ENCODE results near the gene DCDC1.
A peak's percentile ranks its signal among the peaks of the same experiment; 100 is the strongest.

Gene DCDC1

GRCh38 chr11:30895046-30895445 is 474.5 kb downstream of the DCDC1 start:
- DNase-seq = no peak

GRCh38 chr11:30893318-30893717 is 476.2 kb downstream of the DCDC1 start:
- DNase-seq = peak in 1 of 3 experiments; percentile 38

GRCh38 chr11:30889143-30889794 is 480.3 kb downstream of the DCDC1 start:
- DNase-seq = no peak

- peak in 2 of 3 experiments; percentile 25 to 79 for DNase-seq
Observed at GRCh38 chr11:30879322-30880005, 490.1 kb downstream of the DCDC1 start.

- DNase-seq = no peak
Observed at GRCh38 chr11:30878400-30878799, 491.1 kb downstream of the DCDC1 start.

GRCh38 chr11:30876663-30877396 is 492.7 kb downstream of the DCDC1 start:
- peak in 1 of 3 experiments; percentile 5 for DNase-seq

- no peak for DNase-seq
Observed at GRCh38 chr11:30876228-30876627, 493.3 kb downstream of the DCDC1 start.

GRCh38 chr11:30875806-30876205 is 493.7 kb downstream of the DCDC1 start:
- DNase-seq = no peak

- DNase-seq = no peak
Observed at GRCh38 chr11:30873924-30874610, 495.5 kb downstream of the DCDC1 start.

GRCh38 chr11:30868626-30869081 is 500.9 kb downstream of the DCDC1 start:
- DNase-seq = no peak

GRCh38 chr11:30863209-30863608 is 506.3 kb downstream of the DCDC1 start:
- no peak for DNase-seq

GRCh38 chr11:30861531-30861930 is 508.0 kb downstream of the DCDC1 start:
- DNase-seq = no peak

- no peak for DNase-seq
Observed at GRCh38 chr11:30861064-30861463, 508.5 kb downstream of the DCDC1 start.

GRCh38 chr11:30860146-30860545 is 509.4 kb downstream of the DCDC1 start:
- DNase-seq = no peak

GRCh38 chr11:30859669-30860068 is 509.9 kb downstream of the DCDC1 start:
- no peak for DNase-seq

- DNase-seq = peak in 2 of 3 experiments; percentile 35 to 42
Observed at GRCh38 chr11:30855383-30856006, 514.0 kb downstream of the DCDC1 start.

- no peak for DNase-seq
Observed at GRCh38 chr11:30853439-30853838, 516.1 kb downstream of the DCDC1 start.

GRCh38 chr11:30852645-30853044 is 516.9 kb downstream of the DCDC1 start:
- DNase-seq = no peak

GRCh38 chr11:30852091-30852490 is 517.4 kb downstream of the DCDC1 start:
- DNase-seq = no peak

GRCh38 chr11:30837252-30837651 is 532.3 kb downstream of the DCDC1 start:
- no peak for DNase-seq

GRCh38 chr11:30832831-30833230 is 536.7 kb downstream of the DCDC1 start:
- DNase-seq = no peak

- DNase-seq = no peak
Observed at GRCh38 chr11:30830681-30831080, 538.9 kb downstream of the DCDC1 start.

GRCh38 chr11:30826911-30827310 is 542.6 kb downstream of the DCDC1 start:
- no peak for DNase-seq
